K562 (cell line): ENCODE results near the gene GTF3C1. TPM values are rescaled to one million over a fixed set of nuclear protein-coding genes. Genes with fewer than 3 reads are reported as not detected.

ENCODE experiments used
- ATAC-seq: fragments of 200-7000 bp; cut with Tn5 transposase; 3 replicates; pipeline ENCODE4 v1.9.1; 2020; ENCODE audit warnings: moderate library complexity
- BruUV-seq: library from RNA; stranded (reverse); fragments of 400-500 nt; replicated peaks from 2 replicates; lab custom pipeline; 2021; lab: Mats Ljungman, UMichigan
- CTCF ChIA-PET: fragments of 300-600 bp; formaldehyde crosslinking; extraction: SDS; loops from one replicate; lab custom pipeline; 2021; ENCODE audit warnings: low intra/inter-chr PET ratio; lab: Yijun Ruan, JAX
- POLR2A ChIA-PET: fragments of 300-600, 350-650 bp; sonication (Branson Sonifier 250); formaldehyde crosslinking; extraction: SDS; loops from one replicate; lab custom pipeline; 2021; ENCODE audit warnings: antibody characterized with exemption, inconsistent platforms; lab: Yijun Ruan, JAX
- DNase-seq, 4 experiments: peaks; one replicate each; pipeline versions ENCODE4 v3.0.0 to v3.0.0-alpha.2; 2011 to 2018; ENCODE audit warnings: low spot score in 3 of 4, mixed read lengths in 3 of 4; ENCODE audit errors: extremely low read depth in 1 of 4
- FAIRE-seq: peaks from 2 replicates; lab custom pipeline; 2011; peaks lifted over from hg19 to GRCh38; lab: Jason Lieb, UNC
- H2AFZ ChIP-seq: 2 replicates; pipeline ENCODE4 v1.6.0; 2011; ENCODE audit warnings: low read depth, low read length, control low read depth, inconsistent platforms
- H3K27ac ChIP-seq: fragments of 200-600 bp; 3 replicates; pipeline ENCODE4 v1.8.0; 2011; ENCODE audit warnings: low read depth, mild to moderate bottlenecking, control low read depth, inconsistent platforms, low read length, moderate library complexity, mixed read lengths; ENCODE audit errors: extremely low read depth
- H3K27me3 ChIP-seq, 2 experiments: fragments of 300-600 bp in 1 of 2; 2 replicates in 1 of 2; 3 replicates in 1 of 2; pipeline versions ENCODE4 v1.6.0 to v1.8.0; 2011; ENCODE audit warnings: inconsistent platforms in 2 of 2, low read length in 2 of 2, mild to moderate bottlenecking in 1 of 2, mixed read lengths in 1 of 2, moderate library complexity in 1 of 2; ENCODE audit not compliant: control insufficient read depth in 2 of 2, insufficient read depth in 2 of 2
- H3K36me3 ChIP-seq: fragments of 300-600 bp; 3 replicates; pipeline ENCODE4 v1.8.0; 2011; ENCODE audit warnings: mild to moderate bottlenecking, low read length, inconsistent platforms; ENCODE audit not compliant: control insufficient read depth, insufficient read depth
- H3K4me1 ChIP-seq, 2 experiments: fragments of 200-600 bp in 1 of 2; replicated peaks in 1 of 2; 2 replicates in 1 of 2; 3 replicates in 1 of 2; pipeline versions ENCODE4 v1.5.1 to v1.8.0; 2011; ENCODE audit warnings: inconsistent platforms in 2 of 2, low read length in 2 of 2, mild to moderate bottlenecking in 1 of 2, mixed read lengths in 1 of 2, moderate library complexity in 1 of 2; ENCODE audit not compliant: control insufficient read depth in 2 of 2, insufficient read depth in 2 of 2
- H3K4me2 ChIP-seq: 2 replicates; pipeline ENCODE4 v1.6.1; 2011; ENCODE audit warnings: low read length, control low read depth, inconsistent platforms, mixed read lengths; ENCODE audit not compliant: insufficient read depth
- H3K4me3 ChIP-seq: fragments of 200-600 bp; sonication (generic), shearing (Covaris generic); 2 replicates; pipeline ENCODE4 v1.5.1; 2016; ENCODE audit warnings: control low read depth, inconsistent platforms
- H3K79me2 ChIP-seq: fragments of 200-600 bp; 3 replicates; pipeline ENCODE4 v1.8.0; 2011; ENCODE audit warnings: low read length, inconsistent platforms; ENCODE audit not compliant: control insufficient read depth, insufficient read depth
- H3K9ac ChIP-seq, 2 experiments: 2 replicates each; pipeline versions ENCODE4 v1.6.0 to v1.6.1; 2011; ENCODE audit warnings: low read depth in 2 of 2, low read length in 2 of 2, control low read depth in 1 of 2, inconsistent platforms in 1 of 2, mild to moderate bottlenecking in 1 of 2, mixed read lengths in 1 of 2; ENCODE audit not compliant: insufficient read depth in 1 of 2
- H3K9me1 ChIP-seq: one replicate; pipeline ENCODE4 v1.6.0; 2011; ENCODE audit warnings: inconsistent platforms, mild to moderate bottlenecking, low read length, moderate library complexity; ENCODE audit not compliant: control insufficient read depth, insufficient read depth
- H3K9me3 ChIP-seq: replicated peaks from 2 replicates; pipeline ENCODE4 v1.5.1; 2011; ENCODE audit warnings: low read depth, low read length, inconsistent platforms; ENCODE audit not compliant: control insufficient read depth, insufficient read depth
- H4K20me1 ChIP-seq: replicated peaks from 2 replicates; pipeline ENCODE4 v1.6.1; 2011; ENCODE audit warnings: low read length, inconsistent platforms, mixed read lengths; ENCODE audit not compliant: control insufficient read depth, insufficient read depth
- ATF1 ChIP-seq, 2 experiments: fragments of 450-650 bp in 1 of 2; IDR thresholded peaks; 2 replicates each; pipeline ENCODE4 v1.6.1; 2016; ENCODE audit warnings: missing compliant biosample characterization in 1 of 2, missing genetic modification characterization in 1 of 2
- DMBX1 ChIP-seq: fragments of 250-450 bp; sonication (Bioruptor Pico); IDR thresholded peaks from 2 replicates; pipeline ENCODE4 v1.8.0; 2022; ENCODE audit warnings: inconsistent platforms, mild to moderate bottlenecking, moderate library complexity, borderline replicate concordance
- FOXK2 ChIP-seq, 2 experiments: fragments of 450-650 bp; IDR thresholded peaks in 1 of 2; conservative IDR thresholded peaks in 1 of 2; 2 replicates each; pipeline ENCODE4 v1.6.1; 2016; ENCODE audit warnings: low read depth in 2 of 2, mild to moderate bottlenecking in 1 of 2
- HDAC2 ChIP-seq: fragments of 450-650 bp; IDR thresholded peaks from 2 replicates; pipeline ENCODE4 v1.6.1; 2016; ENCODE audit warnings: mild to moderate bottlenecking
- TEAD1 ChIP-seq, 2 experiments: fragments of 450-650 bp in 1 of 2; sonication (generic) in 1 of 2; formaldehyde crosslinking; IDR thresholded peaks; 2 replicates each; pipeline versions ENCODE4 v1.4.0 to v1.8.0; 2020 to 2022; ENCODE audit warnings: mild to moderate bottlenecking in 2 of 2, missing genetic modification reagents in 1 of 2
- ZBTB7A ChIP-seq: IDR thresholded peaks from 2 replicates; pipeline ENCODE4 v1.6.1; 2011; ENCODE audit warnings: low read depth, mild to moderate bottlenecking, low read length, moderate library complexity, borderline replicate concordance; ENCODE audit not compliant: control insufficient read depth
- ZNF583 ChIP-seq: fragments of 250-450 bp; sonication (Bioruptor Pico); IDR thresholded peaks from 2 replicates; pipeline ENCODE4 v1.4.0; 2020
- WGBS: fragments of 100-300 bp; shearing (Covaris generic); methylation state at CpG from one replicate; pipeline ENCODE4 v1.1.6; 2016; ENCODE audit warnings: low coverage, mixed read lengths; ENCODE audit not compliant: insufficient coverage; ENCODE audit errors: missing lambda C conversion rate; 5-methylcytosine and 5-hydroxymethylcytosine counted together
- in situ Hi-C: fragments of 300-500 bp; cut with MboI; formaldehyde crosslinking; loops from 4 replicates; pipeline ENCODE4 v1.15.0; 2018; ENCODE audit warnings: inconsistent platforms, mixed read lengths
- intact Hi-C: fragments of 100-400 bp; cut with micrococcal nuclease; formaldehyde crosslinking; loops from 2 replicates; pipeline ENCODE4 v1.14.2; 2022
- polyA plus RNA-seq, 8 experiments: library from polyadenylated mRNA; depleted of rRNA in 4 of 8; stranded (reverse) in 5 of 8; unstranded in 3 of 8; fragments of >200 nt; fragmentation: Nextera tagmentation in 2 of 8; fragmentation: Illumina TruSeq in 1 of 8; extraction: Ambion mirVana in 2 of 8; extraction: Trizol in 1 of 8; gene quantifications; 2 replicates each; pipeline versions ENCODE4 v1.2.1 to v1.2.3, GENCODE V29; 2011 to 2014; ENCODE audit warnings: inconsistent platforms in 1 of 8, missing spikeins in 1 of 8
- total RNA-seq, 7 experiments: library from RNA; depleted of rRNA in 6 of 7; stranded (reverse); fragments of >200 nt in 6 of 7; fragmentation: Illumina TruSeq in 2 of 7; extraction: Trizol in 2 of 7; gene quantifications; 2 replicates each; pipeline versions ENCODE4 v1.2.1 to v1.2.3, GENCODE V29; 2011 to 2021; ENCODE audit warnings: low replicate concordance in 1 of 7

The GTF3C1 gene
- total and polyA plus RNA-seq, 9 of the 15 experiments (the other 6 are each of a cell fraction or from before 2014, with no cell fraction given), result 0.72 to 63.6 (median 30.9) TPM

GRCh38 chr16:27516365-27516764 is 33.3 kb downstream of the GTF3C1 start:
- H4K20me1 ChIP-seq, result peaks cover 13% of the 10 kb centered on the region
- H3K4me2 ChIP-seq, result no peak overlapping the region
- H3K9ac ChIP-seq, result no peak overlapping the region
- ATAC-seq (no peak), DNase-seq (no peak), FAIRE-seq (no peak)
- ChIA-PET CTCF (no interaction called here), POLR2A (interaction anchor here (0.9 kb wide), 1 partner anchor 10 kb away, joined by 4 read pairs; no protein-coding TSS in a partner anchor)
- no peak overlapping the region for H2AFZ ChIP-seq
- no peaks in the 10 kb centered on the region for H3K9me1 ChIP-seq
- 91% methylated on average over 10 of the region's 11 CpGs for WGBS
- no peaks in the 10 kb centered on the region for H3K4me1 ChIP-seq
- intact Hi-C loops, result no loop called here
- in situ Hi-C loops, result no loop called here
- no peaks in the 10 kb centered on the region for H3K9me3 ChIP-seq
- no peaks in the 10 kb centered on the region for H3K27me3 ChIP-seq
- no peaks in the 10 kb centered on the region for H3K79me2 ChIP-seq
- peaks cover 50% of the 10 kb centered on the region; the same call in 2 of the 3 replicates for H3K36me3 ChIP-seq
- TF ChIP-seq TEAD1 (CRISPR knock-in tag; IDR thresholded peaks at IDR 0.05) (no peak), DMBX1 (CRISPR knock-in tag) (no peak), ZNF583 (CRISPR knock-in tag) (no peak), ZBTB7A (no peak), FOXK2 (conservative IDR thresholded peaks at IDR 0.05 in 1 of 2, IDR thresholded peaks at IDR 0.05 in 1 of 2; ENCODE audit: low read depth in 2 of 2) (no peak), HDAC2 (no peak), ATF1 (CRISPR knock-in tag; IDR thresholded peaks at IDR 0.05) (no peak), ATF1 (tag; IDR thresholded peaks at IDR 0.05) (no peak)
- H3K27ac ChIP-seq, result no peak overlapping the region
- H3K4me3 ChIP-seq, result no peak overlapping the region
- BruUV-seq, result no TSS peak
